Stimulated activated CD8-positive, alpha-beta memory T cell treated with anti-CD3 and anti-CD28 coated beads, Interleukin-4, amount 100 ng/mL, for 4 hours (primary cell): Measurements from ENCODE around the gene FLYWCH1.
A peak's percentile ranks its signal among the peaks of the same experiment; 100 is the strongest.

Source experiments
- DNase-seq, 2 donors: peaks; one replicate each; pipeline ENCODE4 v3.0.0-alpha.2; 2020; ENCODE audit warnings: low read depth in 2 of 2, low spot score in 1 of 2

FLYWCH1 gene

DNA sequence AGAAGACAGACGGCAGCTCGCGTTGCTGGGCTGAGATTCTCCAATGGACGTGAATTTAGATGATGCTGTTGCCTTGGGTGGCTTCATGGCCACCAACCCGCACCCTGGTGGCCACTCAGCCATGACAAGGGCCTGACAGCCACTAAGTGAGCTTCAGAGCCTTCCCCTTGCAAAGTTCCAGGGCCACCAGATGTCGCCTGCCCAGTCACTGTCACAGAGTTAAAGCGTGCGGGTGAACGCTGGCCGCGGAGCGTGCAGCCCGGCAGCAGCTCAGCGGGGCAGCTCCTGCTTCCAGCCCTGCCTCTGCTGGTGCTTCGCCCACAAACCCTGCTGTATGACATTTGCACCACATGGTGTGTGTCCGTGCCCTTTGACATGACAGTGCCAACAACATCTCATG lies 39.0 kb downstream of the FLYWCH1 start:
- DNase-seq = no peak

GRCh38 chr16:2952679-2953078 lies 40.9 kb downstream of the FLYWCH1 start:
- DNase-seq = no peak

DNA sequence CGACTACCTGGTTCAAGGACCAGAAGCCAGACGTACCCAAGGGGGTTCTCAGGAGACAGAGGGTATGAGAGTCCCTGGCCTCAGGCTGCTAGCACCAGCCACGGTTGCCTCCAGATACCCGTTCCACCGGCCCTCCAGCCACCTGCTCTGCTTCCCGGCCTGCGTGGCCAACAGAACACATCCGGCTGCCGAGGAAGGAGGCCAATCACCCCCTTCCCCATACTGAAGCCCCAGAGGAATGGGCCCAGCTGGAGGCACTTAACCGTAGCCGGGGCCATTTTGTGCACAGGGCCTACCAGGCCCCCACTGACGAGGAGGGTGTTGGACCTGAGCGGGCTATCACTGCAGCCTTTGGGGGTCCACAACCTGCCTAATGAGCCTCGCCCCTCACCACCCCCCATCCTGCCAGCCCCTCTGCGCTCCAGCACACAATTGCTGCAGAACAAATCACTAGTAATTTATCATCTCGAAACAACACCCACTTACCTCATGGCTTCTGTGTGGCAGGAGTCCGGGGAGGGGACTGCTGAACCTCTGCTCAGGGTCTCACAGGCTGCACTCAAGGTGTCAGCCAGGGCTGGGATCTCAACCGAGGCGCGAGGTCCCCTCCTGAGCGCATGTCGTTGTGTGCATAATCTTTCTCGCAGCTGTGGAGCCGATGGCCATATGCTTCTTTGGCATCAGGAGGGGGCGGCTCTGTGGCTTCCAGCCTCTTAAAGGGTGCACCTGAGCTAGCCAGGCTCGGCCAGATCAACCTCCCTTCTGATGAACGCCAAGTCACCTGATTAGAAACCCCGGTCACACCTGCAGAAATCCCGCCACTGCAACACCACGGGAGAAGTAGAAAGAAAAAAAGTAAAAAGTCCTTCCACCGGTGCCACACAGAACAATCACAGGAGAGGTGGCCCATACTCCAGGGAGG lies 42.2 kb downstream of the FLYWCH1 start:
- DNase-seq = no peak

- DNase-seq = no peak
Measured at GRCh38 chr16:2954656-2955381, 43.1 kb downstream of the FLYWCH1 start.

- no peak for DNase-seq
Measured at GRCh38 chr16:2955438-2955778, 43.7 kb downstream of the FLYWCH1 start.

- no peak for DNase-seq
Measured at GRCh38 chr16:2955779-2956578, 44.2 kb downstream of the FLYWCH1 start.

GRCh38 chr16:2956579-2956956 lies 44.8 kb downstream of the FLYWCH1 start:
- no peak for DNase-seq

DNA sequence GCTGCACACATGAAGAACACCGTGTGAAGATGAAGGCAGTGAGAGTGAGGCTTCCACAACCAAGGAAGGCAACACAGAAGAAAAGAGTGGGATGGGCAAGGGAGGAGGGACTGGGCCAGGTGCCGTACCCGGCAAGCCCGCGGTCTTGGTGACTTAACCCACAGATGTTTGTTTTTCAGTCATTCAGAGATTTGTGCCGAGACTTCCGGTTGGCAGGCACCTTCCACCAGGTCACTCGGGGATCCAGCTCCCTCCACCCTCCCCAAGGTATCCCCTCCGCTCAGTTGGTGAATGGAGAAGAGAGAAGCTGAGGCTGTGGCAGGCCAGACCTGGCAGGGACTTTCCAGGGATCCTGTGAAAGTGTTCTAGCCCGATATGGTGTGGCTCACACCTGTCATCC lies 47.5 kb downstream of the FLYWCH1 start:
- no peak for DNase-seq

DNA sequence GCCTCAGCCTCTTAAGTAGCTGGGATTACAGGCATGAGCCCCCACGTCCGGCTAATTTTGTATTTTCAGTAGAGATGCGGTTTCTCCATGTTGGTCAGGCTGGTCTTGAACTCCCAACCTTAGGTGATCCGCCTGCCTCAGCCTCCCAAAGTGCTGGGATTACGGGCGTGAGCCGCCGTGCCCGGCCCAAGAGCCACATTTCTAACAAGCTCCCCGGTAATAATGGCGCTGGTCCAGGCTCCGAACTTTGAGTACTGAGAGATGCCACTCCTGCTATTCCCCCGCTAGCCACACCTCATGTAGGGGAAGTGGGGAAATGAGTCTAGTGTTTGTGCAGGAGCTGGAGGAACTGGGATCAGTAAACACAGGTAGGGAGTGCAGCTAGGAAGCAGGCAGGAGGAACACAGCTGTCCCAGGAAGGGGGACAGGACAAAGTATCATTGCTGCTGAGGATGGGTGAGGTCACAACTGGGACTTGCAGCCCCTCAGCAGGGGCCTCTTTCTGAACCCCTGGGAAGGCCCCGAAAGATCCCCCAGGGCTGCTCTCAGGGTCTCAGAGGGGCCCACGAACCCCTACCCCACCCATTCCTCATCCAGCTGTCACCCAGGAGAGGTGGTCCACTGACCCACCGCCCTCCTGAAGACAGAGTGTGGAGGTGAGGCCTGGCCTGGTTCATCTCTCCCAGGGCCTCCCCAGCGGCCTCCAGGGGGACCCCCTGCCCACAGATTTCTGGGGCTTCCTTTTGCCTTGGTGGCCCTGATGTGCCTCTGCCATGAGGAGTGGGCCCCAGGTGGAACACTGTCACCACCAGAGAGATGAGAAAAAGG lies 48.7 kb downstream of the FLYWCH1 start:
- no peak for DNase-seq

GRCh38 chr16:2962334-2963073 lies 50.8 kb downstream of the FLYWCH1 start:
- DNase-seq = no peak

- DNase-seq = peak in 1 of 2 donors; percentile 34
Measured at GRCh38 chr16:2963074-2963722, 51.5 kb downstream of the FLYWCH1 start.

DNA sequence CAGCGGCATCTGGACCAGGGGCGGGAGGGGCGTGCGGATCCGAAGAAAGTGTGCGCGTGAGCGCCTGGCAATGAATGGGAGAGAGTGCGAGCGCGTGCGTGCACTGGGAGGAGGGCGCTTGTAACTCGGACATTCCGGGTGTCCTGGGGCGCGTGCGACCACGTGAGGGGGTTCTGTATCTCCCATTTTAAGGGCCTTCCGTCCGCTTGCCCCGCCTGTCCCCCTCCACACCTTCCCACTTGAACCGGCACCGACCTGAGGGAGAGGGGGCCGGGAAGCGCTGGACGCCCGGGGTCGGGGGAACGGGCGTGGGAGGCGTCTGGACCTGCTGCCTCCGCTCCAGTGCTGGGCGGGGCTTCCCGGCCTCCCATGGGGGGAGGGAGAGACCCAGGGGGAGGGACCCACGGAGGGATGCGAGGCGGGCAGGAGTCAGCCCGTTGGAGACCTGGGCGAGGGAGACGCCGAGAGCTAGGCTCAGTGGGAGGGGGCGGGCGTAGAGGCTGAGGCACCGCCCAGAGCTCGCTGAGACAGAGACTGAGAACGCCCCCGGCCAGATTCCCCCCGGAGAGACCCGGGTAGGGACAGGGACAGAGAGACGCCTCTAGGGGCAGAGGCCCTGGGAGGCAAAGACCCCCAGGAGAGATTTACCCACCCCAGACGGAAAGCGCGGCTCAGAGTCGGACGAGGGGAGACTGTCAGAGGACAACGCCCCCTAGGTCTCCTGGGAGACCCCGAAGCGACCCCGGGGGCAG lies 52.2 kb downstream of the FLYWCH1 start, which contains the start of gene KREMEN2:
Gene KREMEN2 (plus strand): TSS at position 553 of the 752 bp plus-strand sequence. CDS start 246 bp downstream, outside the sequence.
- peak in 1 of 2 donors; percentile 26 for DNase-seq

DNA sequence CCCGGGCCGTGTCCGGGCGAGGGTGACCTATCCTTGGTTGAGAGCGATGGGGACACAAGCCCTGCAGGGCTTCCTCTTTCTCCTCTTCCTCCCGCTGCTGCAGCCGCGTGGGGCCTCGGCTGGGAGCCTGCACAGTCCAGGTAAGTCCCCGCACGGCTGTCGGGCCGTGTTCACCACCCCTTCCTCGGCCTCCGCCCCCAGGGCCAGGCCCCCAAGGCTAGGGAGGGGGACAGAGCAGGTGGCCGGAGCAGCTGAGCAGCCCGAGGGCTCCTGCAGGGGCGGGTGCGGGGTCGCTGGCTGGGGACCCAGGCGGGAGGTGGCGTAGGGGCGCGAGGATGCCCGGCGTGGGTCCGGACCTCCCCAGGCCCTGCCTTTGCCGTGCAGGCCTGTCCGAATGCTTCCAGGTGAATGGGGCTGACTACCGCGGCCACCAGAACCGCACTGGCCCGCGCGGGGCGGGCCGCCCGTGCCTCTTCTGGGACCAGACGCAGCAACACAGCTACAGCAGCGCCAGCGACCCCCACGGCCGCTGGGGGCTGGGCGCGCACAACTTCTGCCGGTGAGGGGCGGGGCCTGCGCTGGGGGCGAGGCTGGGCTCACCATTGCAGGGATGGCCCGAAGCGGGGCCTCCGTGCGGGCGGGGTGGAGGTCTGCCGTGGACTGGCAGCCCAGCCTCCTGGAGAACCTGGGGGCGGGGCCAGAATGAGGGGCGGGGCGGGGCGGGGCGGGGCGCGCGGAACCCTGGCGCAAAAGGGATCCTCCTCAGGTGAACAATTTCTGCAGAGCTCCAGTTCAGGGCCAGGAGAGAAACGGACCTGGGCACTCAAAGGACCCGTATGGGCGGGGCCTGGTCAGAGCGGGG lies 53.0 kb downstream of the FLYWCH1 start:
- DNase-seq = no peak

DNA sequence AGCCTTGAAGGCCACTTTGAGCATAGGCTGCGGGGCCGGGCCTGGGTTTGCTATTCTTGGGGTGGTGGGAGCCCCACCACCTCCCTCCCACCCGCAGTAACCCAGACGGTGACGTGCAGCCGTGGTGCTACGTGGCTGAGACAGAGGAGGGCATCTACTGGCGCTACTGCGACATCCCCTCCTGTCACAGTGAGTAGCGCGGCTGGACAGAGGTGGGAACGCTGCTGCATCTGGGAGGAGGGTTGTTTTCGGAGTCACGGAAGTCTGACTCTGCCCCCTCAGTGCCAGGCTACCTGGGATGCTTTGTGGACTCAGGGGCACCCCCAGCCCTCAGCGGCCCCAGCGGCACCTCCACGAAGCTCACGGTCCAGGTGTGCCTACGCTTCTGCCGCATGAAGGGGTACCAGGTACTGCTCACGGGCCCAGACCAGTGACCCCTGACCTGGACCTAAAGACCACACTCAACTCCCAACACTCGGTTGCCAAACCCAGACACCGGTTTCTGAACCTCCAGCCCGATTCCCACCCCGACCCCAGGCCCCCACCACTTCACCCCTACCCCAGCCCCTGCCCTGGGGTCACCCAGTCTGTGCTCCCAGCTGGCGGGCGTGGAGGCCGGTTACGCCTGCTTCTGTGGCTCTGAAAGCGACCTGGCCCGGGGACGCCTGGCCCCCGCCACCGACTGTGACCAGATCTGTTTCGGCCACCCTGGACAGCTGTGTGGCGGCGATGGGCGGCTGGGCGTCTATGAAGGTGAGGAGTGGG lies 54.5 kb downstream of the FLYWCH1 start:
- no peak for DNase-seq

DNA sequence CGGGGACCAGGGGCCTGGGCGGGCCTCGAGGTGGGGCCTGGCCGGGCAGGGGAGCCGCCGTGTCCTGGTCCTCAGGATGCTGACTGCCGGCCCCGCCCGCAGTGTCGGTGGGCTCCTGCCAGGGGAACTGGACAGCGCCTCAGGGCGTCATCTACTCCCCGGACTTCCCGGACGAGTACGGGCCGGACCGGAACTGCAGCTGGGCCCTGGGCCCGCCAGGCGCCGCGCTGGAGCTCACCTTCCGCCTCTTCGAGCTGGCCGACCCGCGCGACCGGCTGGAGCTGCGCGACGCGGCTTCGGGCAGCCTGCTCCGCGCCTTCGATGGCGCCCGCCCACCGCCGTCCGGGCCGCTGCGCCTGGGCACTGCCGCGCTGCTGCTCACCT lies 55.1 kb downstream of the FLYWCH1 start:
- DNase-seq = no peak

DNA sequence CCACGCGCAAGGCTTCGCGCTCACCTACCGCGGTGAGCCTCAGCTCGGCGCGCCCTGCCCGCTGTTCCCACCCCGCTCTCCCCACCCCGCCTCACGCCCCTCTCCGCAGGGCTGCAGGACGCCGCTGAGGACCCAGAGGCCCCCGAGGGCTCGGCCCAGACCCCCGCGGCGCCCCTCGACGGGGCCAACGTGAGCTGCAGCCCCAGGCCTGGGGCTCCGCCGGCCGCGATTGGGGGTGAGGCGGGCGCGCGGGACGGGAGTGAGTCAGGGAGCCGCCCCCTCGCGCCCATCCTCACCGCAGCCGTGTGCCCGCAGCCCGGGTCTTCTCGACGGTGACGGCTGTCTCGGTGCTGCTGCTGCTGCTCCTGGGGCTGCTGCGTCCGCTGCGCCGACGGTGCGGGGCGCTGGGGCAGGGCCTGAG lies 55.5 kb downstream of the FLYWCH1 start:
- DNase-seq = no peak

DNA sequence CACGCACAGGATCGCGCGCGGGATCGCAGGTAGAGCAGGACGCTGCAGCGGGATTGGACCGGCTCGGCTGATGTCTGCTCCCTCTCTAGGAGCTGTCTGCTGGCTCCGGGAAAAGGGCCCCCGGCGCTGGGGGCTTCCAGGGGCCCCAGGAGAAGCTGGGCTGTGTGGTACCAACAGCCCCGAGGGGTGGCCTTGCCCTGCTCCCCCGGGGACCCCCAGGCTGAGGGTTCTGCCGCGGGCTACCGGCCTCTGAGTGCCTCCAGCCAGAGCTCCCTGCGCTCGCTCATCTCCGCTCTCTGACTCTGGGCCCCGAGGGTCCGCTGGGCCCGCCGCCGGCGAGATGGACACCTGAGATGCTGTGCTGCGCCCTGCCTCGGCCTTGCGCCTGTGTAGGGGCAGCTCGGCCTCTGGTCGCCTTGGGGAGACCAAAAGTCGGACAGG lies 56.0 kb downstream of the FLYWCH1 start:
- DNase-seq = no peak
